Measurements from ENCODE around the gene CTBP1. TPM values are rescaled to one million over a fixed set of nuclear protein-coding genes. Genes with fewer than 3 reads are reported as not detected.

Gene CTBP1
- total and polyA plus RNA-seq, 2 donors (not counting 1 experiment from before 2014, with no cell fraction given), result 212 to 343 TPM

- TF ChIP-seq CTCF (IDR thresholded peaks at IDR 0.05), result no peak
- no peak for TF ChIP-seq EZH2 (IDR thresholded peaks at IDR 0.05; ENCODE audit: borderline replicate concordance, insufficient read depth, low read depth, low read length, poor library complexity, severe bottlenecking)
- DNase-seq (no peak), ATAC-seq (ENCODE audit: low read depth) (no peak)
- Mint-ChIP-seq H3K27me3 (no peaks in the 10 kb centered on the region), H3K4me1 (peaks cover 33% of the 10 kb centered on the region), H3K27ac (no peak overlapping the region), H3K4me3 (no peak overlapping the region), H3K9me3 (ENCODE audit: insufficient read depth) (no peaks in the 10 kb centered on the region)
- Histone ChIP-seq H3K4me3 (ENCODE audit: control extremely low read depth in 1 of 5, extremely low read depth in 1 of 5, insufficient read depth in 1 of 5, low read depth in 2 of 5, low read length in 4 of 5) (no peak overlapping the region), H3K36me3 (replicated peaks in 1 of 2; ENCODE audit: control extremely low read depth in 1 of 2, control insufficient read depth in 1 of 2, extremely low read depth in 1 of 2, insufficient read depth in 2 of 2, low read length in 1 of 2) (peaks cover 0 to 43% of the 10 kb centered on the region in 2 experiments), H3K9me3 (ENCODE audit: control extremely low read depth in 1 of 3, control insufficient read depth in 2 of 3, insufficient read depth in 1 of 3, low read length in 2 of 3) (no peaks in the 10 kb centered on the region), H3K27me3 (replicated peaks in 1 of 4; ENCODE audit: control extremely low read depth in 1 of 4, control insufficient read depth in 3 of 4, insufficient read depth in 4 of 4, low read length in 3 of 4) (no peaks in the 10 kb centered on the region), H3K79me2 (ENCODE audit: control insufficient read depth, insufficient read depth, low read length) (peaks cover 86% of the 10 kb centered on the region), H3K4me2 (replicated peaks; ENCODE audit: low read depth, low read length, poor library complexity, severe bottlenecking) (no peak overlapping the region), H2AFZ (ENCODE audit: insufficient read depth, low read depth, low read length, poor library complexity, severe bottlenecking) (no peak overlapping the region), H3K9ac (ENCODE audit: low read length) (no peak overlapping the region), H3K4me1 (ENCODE audit: control insufficient read depth in 2 of 2, insufficient read depth in 2 of 2, low read length in 2 of 2) (peaks cover 18 to 24% of the 10 kb centered on the region in 2 donors), H3K27ac (ENCODE audit: low read length in 2 of 2) (no peak overlapping the region), H4K20me1 (ENCODE audit: control insufficient read depth, insufficient read depth, low read length, poor library complexity, severe bottlenecking) (peaks cover 98% of the 10 kb centered on the region)
- ChIA-PET CTCF (no interaction called here), POLR2A (no interaction called here)
- 85% methylated on average over 11 of the region's 22 CpGs for WGBS (ENCODE audit: insufficient coverage)
- intact Hi-C loops (cut with micrococcal nuclease), result no loop called here
Observed at GRCh38 chr4:1239950-1240307, 9.0 kb downstream of the CTBP1 start.

GRCh38 chr4:1239141-1239949 is 9.6 kb downstream of the CTBP1 start:
- DNase-seq, result no peak
- Histone ChIP-seq H3K4me1 (ENCODE audit: control insufficient read depth in 2 of 2, insufficient read depth in 2 of 2, low read length in 2 of 2) (peaks cover 12 to 18% of the 10 kb centered on the region in 2 donors), H3K79me2 (ENCODE audit: control insufficient read depth, insufficient read depth, low read length) (peaks cover 86% of the 10 kb centered on the region), H3K4me3 (ENCODE audit: control extremely low read depth in 1 of 5, extremely low read depth in 1 of 5, insufficient read depth in 1 of 5, low read depth in 2 of 5, low read length in 4 of 5) (no peak overlapping the region), H2AFZ (ENCODE audit: insufficient read depth, low read depth, low read length, poor library complexity, severe bottlenecking) (no peak overlapping the region), H3K27ac (ENCODE audit: low read length in 2 of 2) (no peak overlapping the region), H3K36me3 (replicated peaks in 1 of 2; ENCODE audit: control extremely low read depth in 1 of 2, control insufficient read depth in 1 of 2, extremely low read depth in 1 of 2, insufficient read depth in 2 of 2, low read length in 1 of 2) (peaks cover 0 to 48% of the 10 kb centered on the region in 2 experiments), H3K9me3 (ENCODE audit: control extremely low read depth in 1 of 3, control insufficient read depth in 2 of 3, insufficient read depth in 1 of 3, low read length in 2 of 3) (no peaks in the 10 kb centered on the region), H3K27me3 (replicated peaks in 1 of 4; ENCODE audit: control extremely low read depth in 1 of 4, control insufficient read depth in 3 of 4, insufficient read depth in 4 of 4, low read length in 3 of 4) (no peaks in the 10 kb centered on the region), H3K9ac (ENCODE audit: low read length) (no peak overlapping the region), H4K20me1 (ENCODE audit: control insufficient read depth, insufficient read depth, low read length, poor library complexity, severe bottlenecking) (peaks cover 98% of the 10 kb centered on the region), H3K4me2 (replicated peaks; ENCODE audit: low read depth, low read length, poor library complexity, severe bottlenecking) (no peak overlapping the region)
- Mint-ChIP-seq H3K4me3 (no peak overlapping the region), H3K4me1 (peaks cover 27% of the 10 kb centered on the region), H3K9me3 (ENCODE audit: insufficient read depth) (no peaks in the 10 kb centered on the region), H3K27me3 (no peaks in the 10 kb centered on the region), H3K27ac (no peak overlapping the region)
- ATAC-seq (ENCODE audit: low read depth), result no peak
- 94% methylated on average over 41 of the region's 43 CpGs for WGBS (ENCODE audit: insufficient coverage)
- ChIA-PET CTCF (no interaction called here), POLR2A (no interaction called here)
- no peak for TF ChIP-seq EZH2 (IDR thresholded peaks at IDR 0.05; ENCODE audit: borderline replicate concordance, insufficient read depth, low read depth, low read length, poor library complexity, severe bottlenecking)
- TF ChIP-seq CTCF (IDR thresholded peaks at IDR 0.05), result no peak
- intact Hi-C loops (cut with micrococcal nuclease), result no loop called here
